ENCODE measurements around the gene RPL5.

Gene RPL5

GRCh38 chr1:92790867-92791266 lies 41.0 kb upstream of the RPL5 start:
- no peak for DNase-seq (ENCODE audit: low read depth)
- H3K4me3 ChIP-seq (ENCODE audit: low read depth, low read length) = no peak overlapping the region
- TF ChIP-seq CTCF (IDR thresholded peaks at IDR 0.05; ENCODE audit: low read depth, low read length, missing control alignments) = no peak

GRCh38 chr1:92791487-92792066 lies 40.3 kb upstream of the RPL5 start:
- no peak for TF ChIP-seq CTCF (IDR thresholded peaks at IDR 0.05; ENCODE audit: low read depth, low read length, missing control alignments)
- no peak for DNase-seq (ENCODE audit: low read depth)
- H3K4me3 ChIP-seq (ENCODE audit: low read depth, low read length) = no peak overlapping the region

- DNase-seq (ENCODE audit: low read depth) = no peak
- H3K4me3 ChIP-seq (ENCODE audit: low read depth, low read length) = no peak overlapping the region
- TF ChIP-seq CTCF (IDR thresholded peaks at IDR 0.05; ENCODE audit: low read depth, low read length, missing control alignments) = no peak
These were observed 39.5 kb upstream of the RPL5 start for GRCh38 chr1:92792340-92792782.

- DNase-seq (ENCODE audit: low read depth) = no peak
- no peak for TF ChIP-seq CTCF (IDR thresholded peaks at IDR 0.05; ENCODE audit: low read depth, low read length, missing control alignments)
These were observed 36.7 kb upstream of the RPL5 start for GRCh38 chr1:92795166-92795565.

GRCh38 chr1:92797297-92797696 lies 34.5 kb upstream of the RPL5 start:
- no peak for TF ChIP-seq CTCF (IDR thresholded peaks at IDR 0.05; ENCODE audit: low read depth, low read length, missing control alignments)
- DNase-seq (ENCODE audit: low read depth) = no peak
- H3K4me3 ChIP-seq (ENCODE audit: low read depth, low read length) = no peak overlapping the region

More at GRCh38 chr1:92795166-92795565, 36.7 kb upstream of the RPL5 start:
- H3K4me3 ChIP-seq (ENCODE audit: low read depth, low read length) = no peak overlapping the region

GRCh38 chr1:92797961-92798360 lies 33.9 kb upstream of the RPL5 start:
- no peak for TF ChIP-seq CTCF (IDR thresholded peaks at IDR 0.05; ENCODE audit: low read depth, low read length, missing control alignments)

More at GRCh38 chr1:92797961-92798360, 33.9 kb upstream of the RPL5 start:
- no peak for DNase-seq (ENCODE audit: low read depth)
- H3K4me3 ChIP-seq (ENCODE audit: low read depth, low read length) = no peak overlapping the region
